PC-3 (cell line): ENCODE results near the gene BMPER. TPM values are rescaled to one million over a fixed set of nuclear protein-coding genes. Genes with fewer than 3 reads are reported as not detected.

Experiments
- ATAC-seq: fragments of 200-7000 bp; cut with Tn5 transposase; 2 replicates; pipeline ENCODE4 v1.9.1; 2020; ENCODE audit warnings: mild to moderate bottlenecking, moderate library complexity
- BruUV-seq: library from RNA; stranded (reverse); fragments of 400-500 nt; replicated peaks from 2 replicates; lab custom pipeline; 2021; lab: Mats Ljungman, UMichigan
- CTCF ChIA-PET: fragments of 300-600 bp; sonication (Branson Sonifier 250); formaldehyde crosslinking; loops from one replicate; lab custom pipeline; 2022; ENCODE audit warnings: antibody characterized with exemption; lab: Charles Lee
- POLR2A ChIA-PET: fragments of 300-600 bp; sonication (Branson Sonifier 250); formaldehyde crosslinking; loops from one replicate; lab custom pipeline; 2022; ENCODE audit warnings: antibody characterized with exemption; ENCODE audit not compliant: unreplicated experiment; lab: Charles Lee
- DNase-seq: peaks from one replicate; pipeline ENCODE4 v3.0.0-alpha.2; 2015
- H2AFZ ChIP-seq: fragments of 300-600 bp; sonication (generic); 2 replicates; pipeline ENCODE4 v1.6.0; 2016; ENCODE audit warnings: antibody characterized with exemption, low read length
- H3F3A ChIP-seq: fragments of 300-600 bp; sonication (generic); one replicate; pipeline ENCODE4 v1.6.0; 2017; ENCODE audit warnings: antibody characterized with exemption, low read length, control low read depth, mild to moderate bottlenecking; ENCODE audit not compliant: unreplicated experiment
- H3K27ac ChIP-seq: fragments of 300-600 bp; sonication (generic); 2 replicates; pipeline ENCODE4 v1.5.1; 2016; ENCODE audit warnings: mild to moderate bottlenecking, low read length
- H3K27me3 ChIP-seq: fragments of 300-600 bp; sonication (generic); 2 replicates; pipeline ENCODE4 v1.6.1; 2016; ENCODE audit warnings: low read length, mixed read lengths
- H3K36me3 ChIP-seq: fragments of 300-600 bp; sonication (generic); 2 replicates; pipeline ENCODE4 v1.6.1; 2016; ENCODE audit warnings: low read depth, mixed run types, low read length, mixed read lengths
- H3K4me1 ChIP-seq: fragments of 300-600 bp; sonication (generic); 2 replicates; pipeline ENCODE4 v1.5.1; 2016; ENCODE audit warnings: low read length; ENCODE audit not compliant: insufficient read depth
- H3K4me2 ChIP-seq: fragments of 300-600 bp; sonication (generic); 2 replicates; pipeline ENCODE4 v1.6.0; 2016; ENCODE audit warnings: low read length
- H3K4me3 ChIP-seq: fragments of 300-600 bp; sonication (generic); 2 replicates; pipeline ENCODE4 v1.5.1; 2016; ENCODE audit warnings: mild to moderate bottlenecking, low read length, mixed read lengths
- H3K79me2 ChIP-seq: fragments of 300-600 bp; sonication (generic); 2 replicates; pipeline ENCODE4 v1.6.1; 2017; ENCODE audit warnings: low read length, mixed read lengths
- H3K9ac ChIP-seq: fragments of 300-600 bp; sonication (generic); 2 replicates; pipeline ENCODE4 v1.6.0; 2016; ENCODE audit warnings: mild to moderate bottlenecking, low read length
- H3K9me2 ChIP-seq: fragments of 300-600 bp; sonication (generic); replicated peaks from 2 replicates; pipeline ENCODE4 v1.6.1; 2016; ENCODE audit warnings: mixed run types, low read length, mixed read lengths
- H3K9me3 ChIP-seq: fragments of 300-600 bp; sonication (generic); 2 replicates; pipeline ENCODE4 v1.6.1; 2016; ENCODE audit warnings: low read length, mixed read lengths
- H4K20me1 ChIP-seq: fragments of 300-600 bp; sonication (generic); 2 replicates; pipeline ENCODE4 v1.6.1; 2016; ENCODE audit warnings: low read length, mixed read lengths
- CTCF ChIP-seq: fragments of 300-600 bp; sonication (generic); conservative IDR thresholded peaks from 2 replicates; pipeline ENCODE4 v1.5.1; 2017; ENCODE audit warnings: antibody characterized with exemption, low read depth, mild to moderate bottlenecking, low read length
- EZH2 ChIP-seq: fragments of 300-600 bp; sonication (generic); IDR thresholded peaks from one replicate; pipeline ENCODE4 v1.6.1; 2017; ENCODE audit warnings: antibody characterized with exemption, mild to moderate bottlenecking, low read length; ENCODE audit not compliant: unreplicated experiment
- EZH2phosphoT487 ChIP-seq: fragments of 300-600 bp; sonication (generic); IDR thresholded peaks from 2 replicates; pipeline ENCODE4 v1.6.1; 2018; ENCODE audit warnings: mild to moderate bottlenecking, antibody characterized with exemption, low read length, borderline replicate concordance
- intact Hi-C: fragments of 100-400 bp; cut with micrococcal nuclease; formaldehyde crosslinking; loops from 2 replicates; pipeline ENCODE4 v1.9.0; 2023
- total RNA-seq: library from RNA; depleted of rRNA; stranded (reverse); fragments of >200 nt; gene quantifications from 2 replicates; pipeline ENCODE4 v1.2.3, GENCODE V29; 2014

BMPER gene
- total RNA-seq, 1 experiment from 2014 or later, result 0.11 TPM

- CTCF ChIA-PET, result no interaction called here
- Histone ChIP-seq H3K4me3 (no peak overlapping the region), H3K36me3 (no peaks in the 10 kb centered on the region), H3K27ac (no peak overlapping the region), H4K20me1 (no peaks in the 10 kb centered on the region), H2AFZ (no peak overlapping the region), H3K4me1 (no peaks in the 10 kb centered on the region), H3K4me2 (no peak overlapping the region), H3K9me3 (no peaks in the 10 kb centered on the region), H3F3A (no peaks in the 10 kb centered on the region), H3K79me2 (no peaks in the 10 kb centered on the region), H3K9me2 (no peaks in the 10 kb centered on the region), H3K27me3 (peaks cover 15% of the 10 kb centered on the region; the same call in 1 of the 2 replicates), H3K9ac (no peak overlapping the region)
- no peak for TF ChIP-seq EZH2
- TF ChIP-seq EZH2phosphoT487, result no peak
- TF ChIP-seq CTCF, result no peak
- ATAC-seq (no peak), DNase-seq (no peak)
- POLR2A ChIA-PET, result no interaction called here
- no TSS peak for BruUV-seq
- intact Hi-C loops, result no loop called here
Observed at GRCh38 chr7:33964417-33965182, 59.3 kb downstream of the BMPER start.

GRCh38 chr7:33965183-33965744, 59.9 kb downstream of the BMPER start:
- CTCF ChIA-PET, result no interaction called here
- no peak overlapping the region for H3K4me3 ChIP-seq

More at GRCh38 chr7:33965183-33965744, 59.9 kb downstream of the BMPER start:
- Histone ChIP-seq H3K4me1 (no peaks in the 10 kb centered on the region), H3K9me2 (no peaks in the 10 kb centered on the region), H3K79me2 (no peaks in the 10 kb centered on the region), H3F3A (no peaks in the 10 kb centered on the region), H2AFZ (no peak overlapping the region), H3K36me3 (no peaks in the 10 kb centered on the region), H3K9me3 (no peaks in the 10 kb centered on the region), H3K27ac (no peak overlapping the region), H3K27me3 (peaks cover 15% of the 10 kb centered on the region; the same call in 1 of the 2 replicates), H3K9ac (no peak overlapping the region), H4K20me1 (no peaks in the 10 kb centered on the region), H3K4me2 (no peak overlapping the region)
- no peak for TF ChIP-seq EZH2
- no peak for TF ChIP-seq EZH2phosphoT487
- no peak for TF ChIP-seq CTCF
- intact Hi-C loops, result no loop called here
- POLR2A ChIA-PET, result no interaction called here
- ATAC-seq (no peak), DNase-seq (no peak)
- no TSS peak for BruUV-seq
